NCI-H345 treated with DMSO at 0.1 percent for 48 hours (cell line): ENCODE results near the gene MTIF3.
A peak's percentile ranks its signal among the peaks of the same experiment; 100 is the strongest.

Experiments
- DNase-seq: peaks from one replicate; lab custom pipeline; 2025; ENCODE audit not compliant: unreplicated experiment; lab: John Stamatoyannopoulos, UW

The MTIF3 gene

GRCh38 chr13:27461940-27462584 lies 11.7 kb upstream of the MTIF3 start:
- no peak for DNase-seq

- DNase-seq = no peak
Measured at GRCh38 chr13:27455331-27455855, 5.0 kb upstream of the MTIF3 start.

GRCh38 chr13:27450921-27451471 lies 632 bp upstream of the MTIF3 start:
- no peak for DNase-seq

GRCh38 chr13:27449081-27449603 lies 1.2 kb downstream of the MTIF3 start:
- no peak for DNase-seq

GRCh38 chr13:27448308-27448707 lies 2.1 kb downstream of the MTIF3 start:
- no peak for DNase-seq

- DNase-seq = no peak
Measured at GRCh38 chr13:27446986-27447583, 3.3 kb downstream of the MTIF3 start.

- no peak for DNase-seq
Measured at GRCh38 chr13:27442797-27443196, 7.6 kb downstream of the MTIF3 start.

GRCh38 chr13:27442071-27442647 lies 8.2 kb downstream of the MTIF3 start:
- no peak for DNase-seq

- DNase-seq = no peak
Measured at GRCh38 chr13:27440408-27440807, 10.0 kb downstream of the MTIF3 start.

GRCh38 chr13:27437126-27437525 lies 13.2 kb downstream of the MTIF3 start:
- no peak for DNase-seq

- DNase-seq = no peak
Measured at GRCh38 chr13:27432611-27433210, 17.7 kb downstream of the MTIF3 start.

- DNase-seq = no peak
Measured at GRCh38 chr13:27432180-27432579, 18.2 kb downstream of the MTIF3 start.

- DNase-seq = no peak
Measured at GRCh38 chr13:27428160-27428559, 22.2 kb downstream of the MTIF3 start.

- DNase-seq = no peak
Measured at GRCh38 chr13:27427641-27428040, 22.7 kb downstream of the MTIF3 start.

GRCh38 chr13:27425918-27426630 lies 24.3 kb downstream of the MTIF3 start:
- no peak for DNase-seq

GRCh38 chr13:27425158-27425917 lies 25.0 kb downstream of the MTIF3 start:
- DNase-seq = no peak

- DNase-seq = peak; percentile 59
Measured at GRCh38 chr13:27424246-27425157, 25.9 kb downstream of the MTIF3 start, which contains the start of gene GTF3A. TSS of gene GTF3A (plus strand) at chr13:27424619.

GRCh38 chr13:27423333-27423732 lies 27.0 kb downstream of the MTIF3 start:
- DNase-seq = no peak
